ENCODE data around the gene FAIM2.

The FAIM2 gene

DNA sequence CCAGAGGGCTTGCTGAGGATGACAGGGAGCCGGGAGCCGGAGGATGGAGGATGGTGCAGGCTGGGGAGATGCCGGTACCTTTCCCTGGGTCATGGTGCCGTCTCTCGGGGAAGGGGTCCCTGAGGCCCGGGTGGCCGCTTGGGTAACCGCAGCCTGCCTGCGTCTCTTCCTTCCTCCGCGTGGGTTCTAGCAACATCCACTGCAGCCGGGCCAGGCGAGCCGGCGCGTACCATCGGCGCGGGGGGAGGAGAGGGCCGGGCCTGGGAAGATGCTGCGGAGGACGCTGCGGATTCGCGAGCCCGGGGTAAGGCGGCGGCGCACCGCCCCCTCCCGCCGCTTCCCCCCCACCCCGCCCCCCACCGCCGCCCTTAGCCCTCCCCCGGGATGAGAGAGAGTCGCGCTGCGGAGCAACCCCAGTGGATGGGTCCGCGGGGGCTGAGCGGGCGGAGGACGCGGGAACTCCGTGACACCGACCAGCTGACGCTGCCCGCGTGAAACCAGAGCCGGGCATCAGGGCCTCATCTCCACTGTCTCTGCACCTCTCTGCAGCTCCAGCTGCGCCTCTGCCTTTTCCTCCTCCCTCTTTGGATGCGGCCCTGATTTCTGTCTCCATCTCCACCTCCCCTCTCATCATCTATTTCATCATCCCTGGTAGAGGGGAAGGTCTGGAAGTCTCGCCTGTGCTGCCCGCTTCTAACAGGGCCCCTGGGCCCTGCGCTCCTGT, at the start of gene FAIM2:
Gene FAIM2, minus strand, starts transcription at position 201 of the 724 bp plus-strand sequence. Its CDS starts 108 bp downstream, at position 93.
- peak within 1 kb of the TSS; percentile 58 for H3K4me3 ChIP-seq (ENCODE audit: low read length)

DNA sequence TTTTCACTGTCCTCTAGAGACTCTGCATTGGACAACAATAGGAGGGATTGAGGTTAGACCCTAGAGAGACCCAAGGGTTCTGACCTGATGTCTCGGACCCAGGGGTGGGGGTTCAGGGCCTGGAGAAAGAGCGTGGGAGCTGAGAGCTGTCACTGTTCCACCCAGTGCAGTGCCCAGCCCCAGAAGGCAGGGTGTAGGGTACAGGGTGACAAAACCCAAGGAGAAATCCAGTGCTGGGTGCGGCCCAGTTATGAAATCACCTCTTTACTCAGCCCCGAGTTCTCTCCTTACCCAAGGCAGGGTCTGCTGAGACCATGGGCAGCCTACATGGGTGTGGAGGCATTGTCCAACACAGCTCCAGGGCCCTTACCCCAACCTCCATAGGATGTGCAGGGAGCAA, 49.5 kb upstream of the FAIM2 start:
- DNase-seq (ENCODE audit: low read depth): no peak
- peaks cover 47% of the 10 kb centered on the region for H3K27me3 ChIP-seq (replicated peaks; ENCODE audit: control insufficient read depth, insufficient read depth, low read length)
- H3K9ac ChIP-seq (ENCODE audit: low read length): no peak overlapping the region
- no peaks in the 10 kb centered on the region for H3K9me3 ChIP-seq (ENCODE audit: control insufficient read depth, low read length)
- no peaks in the 10 kb centered on the region for H3K36me3 ChIP-seq (ENCODE audit: control insufficient read depth, insufficient read depth, low read length, severe bottlenecking)
- no peak overlapping the region for H3K4me3 ChIP-seq (ENCODE audit: low read length)
- H3K4me1 ChIP-seq (ENCODE audit: control insufficient read depth, insufficient read depth, low read length): peaks cover 5% of the 10 kb centered on the region

More for the DNA sequence above, at the start of gene FAIM2:
- Histone ChIP-seq H3K36me3 (ENCODE audit: control insufficient read depth, insufficient read depth, low read length, severe bottlenecking) (no peaks in the 10 kb centered on the region), H3K9me3 (ENCODE audit: control insufficient read depth, low read length) (no peaks in the 10 kb centered on the region), H3K27me3 (replicated peaks; ENCODE audit: control insufficient read depth, insufficient read depth, low read length) (no peaks in the 10 kb centered on the region), H3K4me1 (ENCODE audit: control insufficient read depth, insufficient read depth, low read length) (no peaks in the 10 kb centered on the region), H3K9ac (ENCODE audit: low read length) (peak within 1 kb of the TSS; percentile 69)
- DNase-seq (ENCODE audit: low read depth): peak; percentile 77

GRCh38 chr12:49952391-49953055, 48.8 kb upstream of the FAIM2 start:
- no peaks in the 10 kb centered on the region for H3K36me3 ChIP-seq (ENCODE audit: control insufficient read depth, insufficient read depth, low read length, severe bottlenecking)
- H3K4me3 ChIP-seq (ENCODE audit: low read length): no peak overlapping the region
- H3K9ac ChIP-seq (ENCODE audit: low read length): no peak overlapping the region
- no peak for DNase-seq (ENCODE audit: low read depth)
- H3K27me3 ChIP-seq (replicated peaks; ENCODE audit: control insufficient read depth, insufficient read depth, low read length): peaks cover 41% of the 10 kb centered on the region
- no peaks in the 10 kb centered on the region for H3K9me3 ChIP-seq (ENCODE audit: control insufficient read depth, low read length)
- H3K4me1 ChIP-seq (ENCODE audit: control insufficient read depth, insufficient read depth, low read length): peaks cover 5% of the 10 kb centered on the region

DNA sequence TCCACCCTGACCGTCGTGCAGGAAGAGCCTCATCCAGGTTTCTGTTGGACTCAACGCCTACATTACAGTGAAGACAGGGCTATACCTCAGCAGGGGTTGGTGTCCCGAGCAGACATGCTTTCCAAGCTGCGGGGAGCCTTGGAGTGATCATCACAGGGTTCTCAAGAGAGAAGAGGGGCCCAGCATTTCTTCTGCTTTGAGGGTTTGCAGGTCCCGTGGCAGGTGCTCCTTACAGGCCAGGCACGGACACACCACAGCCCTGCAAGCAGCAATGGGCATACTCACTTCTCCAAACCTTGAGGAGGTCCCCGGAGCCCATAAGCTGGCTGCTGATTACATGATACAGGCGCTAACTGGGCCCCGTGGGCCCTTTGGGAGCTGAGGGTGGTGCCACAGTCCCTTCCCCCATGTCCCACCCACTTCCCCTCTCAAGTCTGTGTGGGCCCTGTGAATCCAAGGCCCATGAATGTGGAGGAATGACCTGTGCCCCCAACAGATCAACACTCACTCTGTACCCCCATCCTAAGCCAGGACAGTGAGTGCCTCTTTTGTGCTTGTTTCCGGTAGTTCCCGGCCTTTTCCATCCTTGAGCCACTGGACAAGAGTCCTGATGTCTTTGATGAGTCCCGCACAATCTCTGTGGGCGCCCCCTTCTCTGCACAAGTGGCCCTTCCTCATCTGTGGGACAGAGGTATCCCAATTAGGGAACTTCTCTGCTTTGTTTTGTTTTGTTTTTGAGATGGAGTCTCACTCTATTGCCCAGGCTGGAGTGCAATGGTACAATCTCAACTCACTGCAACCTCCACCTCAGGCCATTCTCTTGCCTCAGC, 47.9 kb upstream of the FAIM2 start:
- H3K9ac ChIP-seq (ENCODE audit: low read length): no peak overlapping the region
- peaks cover 5% of the 10 kb centered on the region for H3K4me1 ChIP-seq (ENCODE audit: control insufficient read depth, insufficient read depth, low read length)
- DNase-seq (ENCODE audit: low read depth): no peak
- no peaks in the 10 kb centered on the region for H3K36me3 ChIP-seq (ENCODE audit: control insufficient read depth, insufficient read depth, low read length, severe bottlenecking)
- H3K27me3 ChIP-seq (replicated peaks; ENCODE audit: control insufficient read depth, insufficient read depth, low read length): peaks cover 33% of the 10 kb centered on the region
- H3K4me3 ChIP-seq (ENCODE audit: low read length): no peak overlapping the region
- H3K9me3 ChIP-seq (ENCODE audit: control insufficient read depth, low read length): no peaks in the 10 kb centered on the region

DNA sequence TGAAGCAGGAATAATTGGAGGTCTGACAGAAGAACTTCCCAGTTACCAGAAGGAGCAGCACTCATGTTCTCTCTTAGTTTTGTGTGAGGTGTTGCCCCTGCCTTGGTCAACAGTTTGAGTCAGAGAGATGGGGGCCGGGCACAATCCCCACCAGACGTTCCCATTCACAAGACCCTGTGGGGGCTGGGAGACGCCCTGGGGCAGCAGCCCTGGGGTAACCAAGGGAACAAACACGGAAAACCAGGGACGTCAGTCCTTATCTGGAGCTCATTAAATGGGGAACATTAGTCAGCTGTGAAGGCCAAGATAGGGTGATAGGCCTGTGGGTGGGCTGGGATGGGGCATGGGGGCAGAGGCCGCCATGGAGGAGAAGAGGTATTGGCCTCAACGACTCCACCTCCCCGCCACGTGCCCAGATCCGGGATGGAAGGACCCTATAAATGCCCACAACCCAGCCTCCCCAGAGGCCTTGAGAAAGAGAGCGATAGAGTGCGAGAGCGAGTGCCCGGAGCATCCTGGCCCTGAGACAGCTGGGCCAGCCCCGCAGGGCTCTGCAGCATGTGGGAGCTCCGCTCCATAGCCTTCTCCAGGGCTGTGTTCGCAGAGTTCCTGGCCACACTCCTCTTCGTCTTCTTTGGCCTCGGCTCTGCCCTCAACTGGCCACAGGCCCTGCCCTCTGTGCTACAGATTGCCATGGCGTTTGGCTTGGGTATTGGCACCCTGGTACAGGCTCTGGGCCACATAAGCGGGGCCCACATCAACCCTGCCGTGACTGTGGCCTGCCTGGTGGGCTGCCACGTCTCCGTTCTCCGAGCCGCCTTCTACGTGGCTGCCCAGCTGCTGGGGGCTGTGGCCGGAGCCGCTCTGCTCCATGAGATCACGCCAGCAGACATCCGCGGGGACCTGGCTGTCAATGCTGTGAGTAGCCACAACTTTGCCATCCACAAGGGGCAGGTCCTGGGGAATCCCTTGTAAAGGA, 46.9 kb upstream of the FAIM2 start, which contains the start of gene AQP2:
Gene AQP2, plus strand, starts transcription at position 465 of the 979 bp plus-strand sequence. Its CDS starts 94 bp downstream, at position 559.
- no peak within 1 kb of the TSS for H3K4me3 ChIP-seq (ENCODE audit: low read length)
- H3K27me3 ChIP-seq (replicated peaks; ENCODE audit: control insufficient read depth, insufficient read depth, low read length): peaks cover 23% of the 10 kb centered on the region
- no peak for DNase-seq (ENCODE audit: low read depth)
- no peak within 1 kb of the TSS for H3K9ac ChIP-seq (ENCODE audit: low read length)
- H3K36me3 ChIP-seq (ENCODE audit: control insufficient read depth, insufficient read depth, low read length, severe bottlenecking): no peaks in the 10 kb centered on the region
- peaks cover 16% of the 10 kb centered on the region for H3K4me1 ChIP-seq (ENCODE audit: control insufficient read depth, insufficient read depth, low read length)
- no peaks in the 10 kb centered on the region for H3K9me3 ChIP-seq (ENCODE audit: control insufficient read depth, low read length)

- no peak for DNase-seq (ENCODE audit: low read depth)
- peaks cover 16% of the 10 kb centered on the region for H3K27me3 ChIP-seq (replicated peaks; ENCODE audit: control insufficient read depth, insufficient read depth, low read length)
These were observed 46.2 kb upstream of the FAIM2 start for GRCh38 chr12:49949866-49950265.

GRCh38 chr12:49948866-49949845, 45.5 kb upstream of the FAIM2 start:
- Histone ChIP-seq H3K27me3 (replicated peaks; ENCODE audit: control insufficient read depth, insufficient read depth, low read length) (peaks cover 9% of the 10 kb centered on the region), H3K9ac (ENCODE audit: low read length) (no peak overlapping the region), H3K4me3 (ENCODE audit: low read length) (no peak overlapping the region), H3K9me3 (ENCODE audit: control insufficient read depth, low read length) (no peaks in the 10 kb centered on the region), H3K4me1 (ENCODE audit: control insufficient read depth, insufficient read depth, low read length) (peaks cover 27% of the 10 kb centered on the region), H3K36me3 (ENCODE audit: control insufficient read depth, insufficient read depth, low read length, severe bottlenecking) (no peaks in the 10 kb centered on the region)
- no peak for DNase-seq (ENCODE audit: low read depth)

More at GRCh38 chr12:49949866-49950265, 46.2 kb upstream of the FAIM2 start:
- H3K4me3 ChIP-seq (ENCODE audit: low read length): no peak overlapping the region
- H3K9me3 ChIP-seq (ENCODE audit: control insufficient read depth, low read length): no peaks in the 10 kb centered on the region
- H3K36me3 ChIP-seq (ENCODE audit: control insufficient read depth, insufficient read depth, low read length, severe bottlenecking): no peaks in the 10 kb centered on the region
- peaks cover 21% of the 10 kb centered on the region for H3K4me1 ChIP-seq (ENCODE audit: control insufficient read depth, insufficient read depth, low read length)
- no peak overlapping the region for H3K9ac ChIP-seq (ENCODE audit: low read length)

- no peak for DNase-seq (ENCODE audit: low read depth)
- no peak overlapping the region for H3K9ac ChIP-seq (ENCODE audit: low read length)
These were observed 44.0 kb upstream of the FAIM2 start for GRCh38 chr12:49947593-49948226.

GRCh38 chr12:49946497-49946896, 42.8 kb upstream of the FAIM2 start:
- DNase-seq (ENCODE audit: low read depth): no peak
- Histone ChIP-seq H3K27me3 (replicated peaks; ENCODE audit: control insufficient read depth, insufficient read depth, low read length) (peaks cover 5% of the 10 kb centered on the region), H3K4me3 (ENCODE audit: low read length) (no peak overlapping the region), H3K9ac (ENCODE audit: low read length) (no peak overlapping the region), H3K4me1 (ENCODE audit: control insufficient read depth, insufficient read depth, low read length) (peaks cover 26% of the 10 kb centered on the region), H3K9me3 (ENCODE audit: control insufficient read depth, low read length) (no peaks in the 10 kb centered on the region), H3K36me3 (ENCODE audit: control insufficient read depth, insufficient read depth, low read length, severe bottlenecking) (no peaks in the 10 kb centered on the region)

More at GRCh38 chr12:49947593-49948226, 44.0 kb upstream of the FAIM2 start:
- Histone ChIP-seq H3K36me3 (ENCODE audit: control insufficient read depth, insufficient read depth, low read length, severe bottlenecking) (no peaks in the 10 kb centered on the region), H3K9me3 (ENCODE audit: control insufficient read depth, low read length) (no peaks in the 10 kb centered on the region), H3K27me3 (replicated peaks; ENCODE audit: control insufficient read depth, insufficient read depth, low read length) (peaks cover 5% of the 10 kb centered on the region), H3K4me3 (ENCODE audit: low read length) (no peak overlapping the region), H3K4me1 (ENCODE audit: control insufficient read depth, insufficient read depth, low read length) (peaks cover 32% of the 10 kb centered on the region)

All from adipocyte (in vitro differentiated cells).